ENCODE data around the gene NXPH3.

Gene NXPH3

DNA sequence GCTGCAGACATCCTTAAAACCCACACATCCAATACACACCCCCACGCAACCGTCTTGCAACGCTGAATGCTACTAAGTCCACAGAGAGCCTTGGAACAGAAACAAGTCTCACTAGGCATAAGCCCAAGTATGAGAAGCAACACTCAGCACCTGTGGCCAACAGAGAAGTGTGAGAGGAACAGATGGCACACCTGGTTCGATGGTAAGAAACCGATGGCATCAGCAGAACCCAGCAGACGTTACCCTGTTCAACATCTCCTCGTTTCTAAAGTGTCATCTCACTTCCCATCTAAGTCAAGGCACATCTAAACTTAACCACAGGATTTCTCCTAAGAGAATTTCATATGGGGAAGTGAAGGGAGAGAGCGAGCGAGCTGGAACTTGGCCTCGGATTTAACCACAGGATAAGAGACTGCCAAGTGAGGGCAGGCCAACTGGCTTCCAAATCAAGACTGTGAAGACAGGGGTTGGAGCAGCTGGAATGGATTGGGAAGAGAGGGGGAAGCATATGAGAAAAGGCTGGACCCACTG lies 41.0 kb downstream of the NXPH3 start:
- no peak overlapping the region for H2BK120ac ChIP-seq (ENCODE audit: low read depth, low read length)
- DNase-seq, result no peak
- H3K36me3 ChIP-seq (ENCODE audit: control insufficient read depth, insufficient read depth, low read length), result peaks cover 2% of the 10 kb centered on the region

GRCh38 chr17:49618028-49618611 lies 42.4 kb downstream of the NXPH3 start:
- no peak overlapping the region for H3K4me3 ChIP-seq (ENCODE audit: low read length)
- H3K18ac ChIP-seq (ENCODE audit: low read length), result no peak overlapping the region
- H3K56ac ChIP-seq (ENCODE audit: low read length), result no peak overlapping the region
- H4K5ac ChIP-seq (ENCODE audit: low read length), result no peak overlapping the region
- no peaks in the 10 kb centered on the region for H3K79me1 ChIP-seq (ENCODE audit: low read length)
- H3K36me3 ChIP-seq (ENCODE audit: control insufficient read depth, insufficient read depth, low read length), result peaks cover 2% of the 10 kb centered on the region
- H4K8ac ChIP-seq (ENCODE audit: low read depth, low read length), result no peak overlapping the region
- no peak overlapping the region for H3K27ac ChIP-seq (ENCODE audit: low read depth, low read length)
- no peak overlapping the region for H2BK5ac ChIP-seq (ENCODE audit: low read length)
- H2BK120ac ChIP-seq (ENCODE audit: low read depth, low read length), result no peak overlapping the region
- H3K27me3 ChIP-seq (ENCODE audit: insufficient read depth, low read length, poor library complexity), result no peaks in the 10 kb centered on the region
- H3K4me2 ChIP-seq (ENCODE audit: low read length), result no peak overlapping the region
- no peak overlapping the region for H3K9ac ChIP-seq (ENCODE audit: low read length)
- no peaks in the 10 kb centered on the region for H3K4me1 ChIP-seq (ENCODE audit: control insufficient read depth, low read depth, low read length)
- DNase-seq, result no peak
- no peak overlapping the region for H3K4ac ChIP-seq (ENCODE audit: low read depth, low read length)
- no peak overlapping the region for H2AK5ac ChIP-seq (ENCODE audit: low read length)
- no peaks in the 10 kb centered on the region for H3K79me2 ChIP-seq (ENCODE audit: control insufficient read depth, insufficient read depth, low read length)
- no CpG with 5 or more reads among the region's 3 CpGs for WGBS (ENCODE audit: extremely low coverage, insufficient coverage, low lambda C conversion rate)
- no peak overlapping the region for H3K23ac ChIP-seq (ENCODE audit: low read length)
- H2BK15ac ChIP-seq (replicated peaks; ENCODE audit: low read depth), result no peak overlapping the region

More for the DNA sequence above, 41.0 kb downstream of the NXPH3 start:
- no peak overlapping the region for H3K56ac ChIP-seq (ENCODE audit: low read length)
- H3K4me1 ChIP-seq (ENCODE audit: control insufficient read depth, low read depth, low read length), result no peaks in the 10 kb centered on the region
- H3K27me3 ChIP-seq (ENCODE audit: insufficient read depth, low read length, poor library complexity), result no peaks in the 10 kb centered on the region
- no peaks in the 10 kb centered on the region for H3K79me2 ChIP-seq (ENCODE audit: control insufficient read depth, insufficient read depth, low read length)
- no peak overlapping the region for H2BK5ac ChIP-seq (ENCODE audit: low read length)
- H3K4ac ChIP-seq (ENCODE audit: low read depth, low read length), result no peak overlapping the region
- H2AK5ac ChIP-seq (ENCODE audit: low read length), result no peak overlapping the region
- no peak overlapping the region for H3K4me2 ChIP-seq (ENCODE audit: low read length)
- H4K5ac ChIP-seq (ENCODE audit: low read length), result no peak overlapping the region
- H3K79me1 ChIP-seq (ENCODE audit: low read length), result no peaks in the 10 kb centered on the region
- no peak overlapping the region for H2BK15ac ChIP-seq (replicated peaks; ENCODE audit: low read depth)
- no peak overlapping the region for H3K9ac ChIP-seq (ENCODE audit: low read length)
- no peak overlapping the region for H3K18ac ChIP-seq (ENCODE audit: low read length)
- no CpG with 5 or more reads among the region's 10 CpGs for WGBS (ENCODE audit: extremely low coverage, insufficient coverage, low lambda C conversion rate)
- H3K27ac ChIP-seq (ENCODE audit: low read depth, low read length), result no peak overlapping the region
- no peak overlapping the region for H3K4me3 ChIP-seq (ENCODE audit: low read length)
- H3K23ac ChIP-seq (ENCODE audit: low read length), result no peak overlapping the region
- no peak overlapping the region for H4K8ac ChIP-seq (ENCODE audit: low read depth, low read length)

DNA sequence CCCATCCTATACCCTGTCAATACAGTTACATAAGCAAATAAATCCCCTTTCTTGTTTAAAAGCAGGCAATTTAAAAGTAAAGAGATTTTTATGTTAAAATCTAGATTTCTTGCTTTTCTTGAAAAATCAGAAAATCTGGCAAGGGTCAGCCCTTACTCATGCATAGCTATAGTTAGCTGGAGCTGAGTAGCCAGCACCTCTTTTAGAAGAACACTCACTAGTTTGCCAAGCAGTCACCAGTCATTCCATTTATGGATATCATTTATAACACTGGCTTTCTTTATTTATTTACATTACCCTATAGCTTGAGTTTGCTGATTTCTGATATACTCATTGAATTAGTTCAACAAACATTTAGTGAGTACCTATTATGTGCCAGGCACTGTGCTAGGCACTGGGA lies 45.7 kb downstream of the NXPH3 start:
- Histone ChIP-seq H4K5ac (ENCODE audit: low read length) (no peak overlapping the region), H2BK5ac (ENCODE audit: low read length) (no peak overlapping the region), H3K36me3 (ENCODE audit: control insufficient read depth, insufficient read depth, low read length) (peaks cover 2% of the 10 kb centered on the region), H3K79me2 (ENCODE audit: control insufficient read depth, insufficient read depth, low read length) (no peaks in the 10 kb centered on the region), H3K18ac (ENCODE audit: low read length) (no peak overlapping the region), H3K79me1 (ENCODE audit: low read length) (no peaks in the 10 kb centered on the region), H2BK15ac (replicated peaks; ENCODE audit: low read depth) (no peak overlapping the region), H3K56ac (ENCODE audit: low read length) (no peak overlapping the region), H3K4me3 (ENCODE audit: low read length) (no peak overlapping the region), H3K23ac (ENCODE audit: low read length) (no peak overlapping the region), H3K27ac (ENCODE audit: low read depth, low read length) (no peak overlapping the region), H2AK5ac (ENCODE audit: low read length) (no peak overlapping the region), H3K4me2 (ENCODE audit: low read length) (no peak overlapping the region), H4K8ac (ENCODE audit: low read depth, low read length) (no peak overlapping the region), H3K27me3 (ENCODE audit: insufficient read depth, low read length, poor library complexity) (no peaks in the 10 kb centered on the region), H2BK120ac (ENCODE audit: low read depth, low read length) (no peak overlapping the region), H3K4me1 (ENCODE audit: control insufficient read depth, low read depth, low read length) (no peaks in the 10 kb centered on the region), H3K9ac (ENCODE audit: low read length) (no peak overlapping the region), H3K4ac (ENCODE audit: low read depth, low read length) (no peak overlapping the region)
- no peak for DNase-seq

DNA sequence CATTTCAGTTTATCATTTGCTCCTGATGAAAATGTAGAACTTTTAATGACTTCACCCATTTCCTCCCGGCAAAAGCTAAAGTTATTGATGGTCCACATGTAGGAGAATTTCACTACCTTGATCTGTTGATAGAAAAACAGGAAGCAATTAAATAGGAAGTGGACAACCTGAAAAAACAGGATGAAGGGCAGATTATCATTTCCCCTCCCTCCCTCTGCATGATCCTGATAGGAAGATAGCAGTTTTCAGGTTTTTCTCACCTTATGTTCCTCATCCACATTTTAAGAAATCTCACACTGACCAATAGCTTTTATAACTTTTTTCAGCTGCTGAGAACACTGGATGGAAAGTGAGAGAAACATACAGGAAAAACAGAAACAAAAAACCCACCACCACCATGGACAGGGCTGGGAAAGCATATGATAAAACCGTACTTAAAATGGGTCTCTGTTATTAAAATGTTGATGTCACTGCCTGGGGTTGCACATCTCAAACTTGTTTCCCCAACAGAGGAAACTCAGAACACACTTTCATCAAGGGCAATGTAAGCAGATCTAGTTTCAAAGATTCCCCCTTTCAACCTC lies 46.4 kb downstream of the NXPH3 start:
- H3K4me3 ChIP-seq (ENCODE audit: low read length), result no peak overlapping the region
- no CpG with 5 or more reads among the region's 2 CpGs for WGBS (ENCODE audit: extremely low coverage, insufficient coverage, low lambda C conversion rate)
- no peak overlapping the region for H3K56ac ChIP-seq (ENCODE audit: low read length)
- no peak overlapping the region for H2BK15ac ChIP-seq (replicated peaks; ENCODE audit: low read depth)
- H2BK120ac ChIP-seq (ENCODE audit: low read depth, low read length), result no peak overlapping the region
- no peak overlapping the region for H3K4ac ChIP-seq (ENCODE audit: low read depth, low read length)
- no peaks in the 10 kb centered on the region for H3K4me1 ChIP-seq (ENCODE audit: control insufficient read depth, low read depth, low read length)
- H3K36me3 ChIP-seq (ENCODE audit: control insufficient read depth, insufficient read depth, low read length), result peaks cover 2% of the 10 kb centered on the region
- H3K27ac ChIP-seq (ENCODE audit: low read depth, low read length), result no peak overlapping the region
- H3K79me1 ChIP-seq (ENCODE audit: low read length), result no peaks in the 10 kb centered on the region
- H3K23ac ChIP-seq (ENCODE audit: low read length), result no peak overlapping the region
- H3K79me2 ChIP-seq (ENCODE audit: control insufficient read depth, insufficient read depth, low read length), result no peaks in the 10 kb centered on the region
- no peaks in the 10 kb centered on the region for H3K27me3 ChIP-seq (ENCODE audit: insufficient read depth, low read length, poor library complexity)
- H4K5ac ChIP-seq (ENCODE audit: low read length), result no peak overlapping the region
- no peak overlapping the region for H3K9ac ChIP-seq (ENCODE audit: low read length)
- no peak for DNase-seq
- H4K8ac ChIP-seq (ENCODE audit: low read depth, low read length), result no peak overlapping the region
- H3K4me2 ChIP-seq (ENCODE audit: low read length), result no peak overlapping the region
- H2BK5ac ChIP-seq (ENCODE audit: low read length), result no peak overlapping the region
- H2AK5ac ChIP-seq (ENCODE audit: low read length), result no peak overlapping the region
- no peak overlapping the region for H3K18ac ChIP-seq (ENCODE audit: low read length)

DNA sequence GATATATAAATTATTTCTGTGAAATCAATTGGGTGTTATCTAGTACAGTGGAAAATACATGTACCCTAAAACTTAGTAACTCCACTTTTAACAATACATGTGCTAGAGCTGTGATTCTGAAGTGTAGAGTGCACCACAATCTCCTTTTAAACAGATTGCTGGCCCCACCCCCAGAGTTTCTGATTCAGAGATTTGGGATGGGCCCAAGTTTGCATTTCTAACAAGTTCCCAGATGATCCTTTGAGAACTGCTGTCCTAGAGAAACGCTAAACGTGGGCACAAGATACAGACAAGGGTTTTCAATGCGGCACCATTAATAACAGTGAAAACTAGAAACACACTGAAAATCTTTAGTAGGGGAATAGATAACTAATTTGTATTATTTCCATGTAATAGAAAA lies 49.2 kb downstream of the NXPH3 start:
- Histone ChIP-seq H2BK5ac (ENCODE audit: low read length) (no peak overlapping the region), H3K27me3 (ENCODE audit: insufficient read depth, low read length, poor library complexity) (no peaks in the 10 kb centered on the region), H3K4ac (ENCODE audit: low read depth, low read length) (no peak overlapping the region), H2BK15ac (replicated peaks; ENCODE audit: low read depth) (no peak overlapping the region), H3K9ac (ENCODE audit: low read length) (no peak overlapping the region), H3K4me1 (ENCODE audit: control insufficient read depth, low read depth, low read length) (no peaks in the 10 kb centered on the region), H4K8ac (ENCODE audit: low read depth, low read length) (no peak overlapping the region), H3K27ac (ENCODE audit: low read depth, low read length) (no peak overlapping the region), H2BK120ac (ENCODE audit: low read depth, low read length) (no peak overlapping the region), H3K79me1 (ENCODE audit: low read length) (no peaks in the 10 kb centered on the region), H4K5ac (ENCODE audit: low read length) (no peak overlapping the region), H3K4me2 (ENCODE audit: low read length) (no peak overlapping the region), H3K36me3 (ENCODE audit: control insufficient read depth, insufficient read depth, low read length) (no peaks in the 10 kb centered on the region), H2AK5ac (ENCODE audit: low read length) (no peak overlapping the region), H3K23ac (ENCODE audit: low read length) (no peak overlapping the region), H3K56ac (ENCODE audit: low read length) (no peak overlapping the region), H3K4me3 (ENCODE audit: low read length) (no peak overlapping the region), H3K79me2 (ENCODE audit: control insufficient read depth, insufficient read depth, low read length) (no peaks in the 10 kb centered on the region), H3K18ac (ENCODE audit: low read length) (no peak overlapping the region)
- no CpG with 5 or more reads among the region's 3 CpGs for whole genome bisulfite sequencing (ENCODE audit: extremely low coverage, insufficient coverage, low lambda C conversion rate)
- DNase-seq, result no peak

DNA sequence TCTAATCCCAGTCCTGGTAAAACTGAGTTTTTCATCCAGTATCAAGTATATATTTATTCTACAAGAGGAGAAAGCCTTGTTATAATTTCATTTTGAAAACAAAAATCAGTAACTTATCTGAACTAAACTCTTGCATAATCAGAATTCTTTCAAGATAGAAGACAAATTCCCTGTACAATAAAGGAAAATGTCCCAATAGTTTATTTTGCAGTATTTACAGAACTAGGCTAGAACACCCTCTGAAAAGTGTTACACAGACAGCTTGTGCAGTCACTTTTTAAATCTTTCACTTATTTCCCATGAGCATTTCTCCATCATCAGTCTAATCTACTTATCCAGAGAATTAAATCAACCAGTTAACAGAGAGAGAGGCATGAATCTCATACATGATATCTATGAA lies 53.8 kb downstream of the NXPH3 start:
- Histone ChIP-seq H2BK120ac (ENCODE audit: low read depth, low read length) (no peak overlapping the region), H4K8ac (ENCODE audit: low read depth, low read length) (no peak overlapping the region), H3K36me3 (ENCODE audit: control insufficient read depth, insufficient read depth, low read length) (no peaks in the 10 kb centered on the region), H3K4me3 (ENCODE audit: low read length) (no peak overlapping the region), H3K4ac (ENCODE audit: low read depth, low read length) (no peak overlapping the region), H3K9ac (ENCODE audit: low read length) (no peak overlapping the region), H2AK5ac (ENCODE audit: low read length) (no peak overlapping the region), H3K4me1 (ENCODE audit: control insufficient read depth, low read depth, low read length) (peaks cover 2% of the 10 kb centered on the region), H2BK15ac (replicated peaks; ENCODE audit: low read depth) (no peak overlapping the region), H3K27ac (ENCODE audit: low read depth, low read length) (no peak overlapping the region), H3K79me1 (ENCODE audit: low read length) (peaks cover 2% of the 10 kb centered on the region), H3K27me3 (ENCODE audit: insufficient read depth, low read length, poor library complexity) (no peaks in the 10 kb centered on the region), H2BK5ac (ENCODE audit: low read length) (no peak overlapping the region), H3K79me2 (ENCODE audit: control insufficient read depth, insufficient read depth, low read length) (no peaks in the 10 kb centered on the region), H4K5ac (ENCODE audit: low read length) (no peak overlapping the region), H3K18ac (ENCODE audit: low read length) (no peak overlapping the region), H3K56ac (ENCODE audit: low read length) (no peak overlapping the region), H3K4me2 (ENCODE audit: low read length) (no peak overlapping the region), H3K23ac (ENCODE audit: low read length) (no peak overlapping the region)
- DNase-seq, result no peak
